H9 (cell line): Measurements from ENCODE around the gene ACAP3. TPM values are rescaled to one million over a fixed set of nuclear protein-coding genes. Genes with fewer than 3 reads are reported as not detected.

ENCODE experiments used
- DNase-seq: peaks from one replicate; pipeline ENCODE4 v3.0.0-alpha.2; 2017
- H2AFZ ChIP-seq: one replicate; pipeline ENCODE4 v1.6.1; 2013; ENCODE audit warnings: mild to moderate bottlenecking, low read length, control low read depth, moderate library complexity
- H2AK5ac ChIP-seq: 2 replicates; pipeline ENCODE4 v1.6.1; 2013; ENCODE audit warnings: low read length, control low read depth, mixed read lengths; ENCODE audit not compliant: insufficient read length
- H2BK120ac ChIP-seq: one replicate; pipeline ENCODE4 v1.6.1; 2013; ENCODE audit warnings: low read depth, mild to moderate bottlenecking, low read length, control low read depth, inconsistent platforms; ENCODE audit not compliant: poor library complexity, severe bottlenecking
- H2BK12ac ChIP-seq: 2 replicates; pipeline ENCODE4 v1.6.1; 2013; ENCODE audit warnings: low read length, control low read depth, mixed read lengths, low read depth; ENCODE audit not compliant: insufficient read length
- H2BK15ac ChIP-seq: 2 replicates; pipeline ENCODE4 v1.6.1; 2013; ENCODE audit warnings: low read depth, low read length, control low read depth
- H2BK20ac ChIP-seq: one replicate; pipeline ENCODE4 v1.6.1; 2013; ENCODE audit warnings: low read depth, mild to moderate bottlenecking, low read length, control low read depth, inconsistent platforms; ENCODE audit not compliant: poor library complexity, severe bottlenecking
- H2BK5ac ChIP-seq: 2 replicates; pipeline ENCODE4 v1.6.1; 2013; ENCODE audit warnings: low read length, control low read depth, mixed read lengths; ENCODE audit not compliant: insufficient read length
- H3K14ac ChIP-seq: 2 replicates; pipeline ENCODE4 v1.6.1; 2013; ENCODE audit warnings: low read length, control low read depth; ENCODE audit not compliant: insufficient read depth
- H3K18ac ChIP-seq: 2 replicates; pipeline ENCODE4 v1.6.1; 2013; ENCODE audit warnings: low read depth, mild to moderate bottlenecking, mixed read lengths, low read length, control low read depth; ENCODE audit not compliant: insufficient read length
- H3K23ac ChIP-seq: 2 replicates; pipeline ENCODE4 v1.6.1; 2013; ENCODE audit warnings: low read length, control low read depth, mixed read lengths, low read depth; ENCODE audit not compliant: insufficient read length
- H3K23me2 ChIP-seq: 2 replicates; pipeline ENCODE4 v1.6.1; 2013; ENCODE audit warnings: low read depth, mild to moderate bottlenecking, mixed read lengths, low read length, control low read depth; ENCODE audit not compliant: insufficient read length, poor library complexity, severe bottlenecking
- H3K27ac ChIP-seq: 2 replicates; pipeline ENCODE4 v1.5.1; 2013; ENCODE audit warnings: low read length, control low read depth, mixed read lengths, low read depth; ENCODE audit not compliant: insufficient read length
- H3K27me3 ChIP-seq: 2 replicates; pipeline ENCODE4 v1.6.1; 2013; ENCODE audit warnings: low read length, control low read depth, inconsistent platforms; ENCODE audit not compliant: insufficient read depth
- H3K4ac ChIP-seq: 2 replicates; pipeline ENCODE4 v1.6.1; 2013; ENCODE audit warnings: low read depth, mild to moderate bottlenecking, control low read depth, inconsistent platforms, low read length, moderate library complexity
- H3K4me1 ChIP-seq: 2 replicates; pipeline ENCODE4 v1.6.1; 2013; ENCODE audit warnings: low read length, control low read depth, inconsistent platforms; ENCODE audit not compliant: insufficient read depth
- H3K4me2 ChIP-seq: 2 replicates; pipeline ENCODE4 v1.6.1; 2013; ENCODE audit warnings: low read length, control low read depth, mixed read lengths; ENCODE audit not compliant: insufficient read length, insufficient read depth
- H3K56ac ChIP-seq: 2 replicates; pipeline ENCODE4 v1.6.1; 2013; ENCODE audit warnings: low read depth, mild to moderate bottlenecking, mixed read lengths, low read length, control low read depth; ENCODE audit not compliant: insufficient read length
- H3K79me1 ChIP-seq: 2 replicates; pipeline ENCODE4 v1.6.1; 2013; ENCODE audit warnings: low read depth, mild to moderate bottlenecking, moderate library complexity, low read length, control low read depth, inconsistent platforms; ENCODE audit not compliant: insufficient read depth, poor library complexity, severe bottlenecking
- H3K79me2 ChIP-seq: 2 replicates; pipeline ENCODE4 v1.6.1; 2013; ENCODE audit warnings: low read length, control low read depth, inconsistent platforms; ENCODE audit not compliant: insufficient read depth
- H3K9ac ChIP-seq: 2 replicates; pipeline ENCODE4 v1.6.1; 2013; ENCODE audit warnings: low read length, control low read depth, mixed read lengths; ENCODE audit not compliant: insufficient read length; ENCODE audit errors: extremely low read depth
- H3K9me3 ChIP-seq: one replicate; pipeline ENCODE4 v1.6.1; 2013; ENCODE audit warnings: low read depth, low read length, inconsistent platforms; ENCODE audit not compliant: control insufficient read depth
- H3T11ph ChIP-seq: one replicate; pipeline ENCODE4 v1.6.1; 2013; ENCODE audit warnings: mild to moderate bottlenecking, low read length, control low read depth, inconsistent platforms
- H4K20me1 ChIP-seq: one replicate; pipeline ENCODE4 v1.6.1; 2013; ENCODE audit not compliant: control insufficient read depth, insufficient read length, insufficient read depth
- H4K5ac ChIP-seq: 2 replicates; pipeline ENCODE4 v1.6.1; 2013; ENCODE audit warnings: low read depth, mild to moderate bottlenecking, mixed read lengths, low read length, control low read depth; ENCODE audit not compliant: insufficient read length
- H4K8ac ChIP-seq: replicated peaks from 2 replicates; pipeline ENCODE4 v1.6.1; 2013; ENCODE audit warnings: low read length, control low read depth, mixed read lengths, low read depth; ENCODE audit not compliant: insufficient read length
- H4K91ac ChIP-seq: 2 replicates; pipeline ENCODE4 v1.6.1; 2013; ENCODE audit warnings: low read depth, mild to moderate bottlenecking, moderate library complexity, mixed read lengths, low read length, control low read depth; ENCODE audit not compliant: insufficient read length
- H3K27ac Mint-ChIP-seq, 3 experiments: 2 replicates in 2 of 3; 3 replicates in 1 of 3; pipeline ENCODE4 v1.8.0; 2020 to 2021; ENCODE audit warnings: mixed read lengths in 3 of 3, mild to moderate bottlenecking in 1 of 3, moderate library complexity in 1 of 3
- H3K27me3 Mint-ChIP-seq: 2 replicates; pipeline ENCODE4 v1.8.0; 2021; ENCODE audit warnings: low read depth, mild to moderate bottlenecking, moderate library complexity, mixed read lengths
- H3K36me3 Mint-ChIP-seq, 3 experiments: 2 replicates in 2 of 3; 3 replicates in 1 of 3; pipeline ENCODE4 v1.8.0; 2020 to 2021; ENCODE audit warnings: low read depth in 3 of 3, mixed read lengths in 3 of 3; ENCODE audit not compliant: insufficient read depth in 1 of 3
- H3K4me1 Mint-ChIP-seq, 2 experiments: 2 replicates each; pipeline ENCODE4 v1.8.0; 2020; ENCODE audit warnings: mixed read lengths in 2 of 2
- H3K4me3 Mint-ChIP-seq, 2 experiments: 2 replicates in 1 of 2; 3 replicates in 1 of 2; pipeline ENCODE4 v1.8.0; 2020 to 2021; ENCODE audit warnings: mild to moderate bottlenecking in 2 of 2, mixed read lengths in 2 of 2, moderate library complexity in 1 of 2
- H3K9me3 Mint-ChIP-seq, 2 experiments: 2 replicates in 1 of 2; 3 replicates in 1 of 2; pipeline ENCODE4 v1.8.0; 2020; ENCODE audit warnings: mild to moderate bottlenecking in 2 of 2, mixed read lengths in 2 of 2, moderate library complexity in 1 of 2
- WGBS: extraction: QIAGEN DNeasy Blood & Tissue Kit; methylation state at CpG from one replicate; pipeline ENCODE4 v1.1.7; 2013; ENCODE audit warnings: missing lambda C conversion rate, low lambda C conversion rate, mixed read lengths; ENCODE audit not compliant: insufficient read length; ENCODE audit errors: extremely low coverage; 5-methylcytosine and 5-hydroxymethylcytosine counted together
- total RNA-seq: library from RNA; stranded (reverse); gene quantifications from 2 replicates; pipeline ENCODE4 v1.2.1, GENCODE V29; 2021
- TF ChIP-seq, protein P1 (sequence below): fragments of 200-600 bp; sonication (generic); conservative IDR thresholded peaks from 3 replicates; pipeline ENCODE4 v1.8.0; 2021; ENCODE audit warnings: antibody characterized with exemption, mild to moderate bottlenecking

ACAP3 gene
- total RNA-seq, 1 experiment from 2014 or later, result 41.4 TPM

DNA sequence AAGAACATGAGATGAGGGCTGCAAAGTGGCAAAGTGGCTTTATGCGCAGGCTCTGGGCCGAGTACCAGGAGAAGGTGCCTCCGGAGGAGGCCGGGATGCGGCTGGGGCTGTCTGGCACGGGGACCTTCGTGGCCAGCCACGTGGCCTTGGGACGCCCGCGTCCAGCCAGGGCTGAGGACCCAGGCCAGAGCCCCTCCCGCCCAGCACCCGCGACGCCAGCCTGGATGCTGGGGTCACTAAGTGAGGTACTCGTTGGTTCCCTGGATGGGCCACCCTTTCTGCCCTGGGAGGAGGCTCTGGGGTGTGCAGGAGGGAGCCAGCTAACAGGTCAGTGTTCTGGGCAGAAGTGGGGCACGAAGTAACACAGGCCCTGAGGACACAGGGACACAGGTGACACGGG lies 14.9 kb downstream of the ACAP3 start:
- Histone ChIP-seq H3K23ac (no peak overlapping the region), H3K18ac (no peak overlapping the region), H3K79me1 (no peaks in the 10 kb centered on the region), H4K5ac (no peak overlapping the region), H2BK15ac (no peak overlapping the region), H2AFZ (no peak overlapping the region), H2AK5ac (no peak overlapping the region), H3K56ac (no peak overlapping the region), H3K14ac (no peak overlapping the region), H3K9ac (no peak overlapping the region), H3T11ph (no peak overlapping the region), H3K4me1 (no peaks in the 10 kb centered on the region), H2BK120ac (no peak overlapping the region), H3K27ac (no peak overlapping the region), H2BK20ac (no peak overlapping the region), H3K27me3 (no peaks in the 10 kb centered on the region), H3K4me2 (no peak overlapping the region), H3K79me2 (no peaks in the 10 kb centered on the region), H3K4ac (no peak overlapping the region), H3K23me2 (peaks cover 4% of the 10 kb centered on the region), H3K9me3 (no peaks in the 10 kb centered on the region), H4K8ac (no peak overlapping the region), H4K20me1 (no peaks in the 10 kb centered on the region), H4K91ac (no peak overlapping the region), H2BK12ac (no peak overlapping the region), H2BK5ac (no peak overlapping the region)
- no peak for DNase-seq
- H3K27me3 Mint-ChIP-seq, result peaks cover 2% of the 10 kb centered on the region
- peaks cover 0 to 9% of the 10 kb centered on the region in 2 experiments; a peak in 2 of 4 replicates for H3K4me1 Mint-ChIP-seq
- peaks cover 2 to 10% of the 10 kb centered on the region in 2 experiments; a peak in 2 of 5 replicates for H3K9me3 Mint-ChIP-seq
- H3K36me3 Mint-ChIP-seq, result no peaks in the 10 kb centered on the region
- H3K27ac Mint-ChIP-seq, result no peak overlapping the region
- no peak overlapping the region for H3K4me3 Mint-ChIP-seq
- no CpG with 5 or more reads among the region's 18 CpGs for WGBS
- TF ChIP-seq, protein P1, sequence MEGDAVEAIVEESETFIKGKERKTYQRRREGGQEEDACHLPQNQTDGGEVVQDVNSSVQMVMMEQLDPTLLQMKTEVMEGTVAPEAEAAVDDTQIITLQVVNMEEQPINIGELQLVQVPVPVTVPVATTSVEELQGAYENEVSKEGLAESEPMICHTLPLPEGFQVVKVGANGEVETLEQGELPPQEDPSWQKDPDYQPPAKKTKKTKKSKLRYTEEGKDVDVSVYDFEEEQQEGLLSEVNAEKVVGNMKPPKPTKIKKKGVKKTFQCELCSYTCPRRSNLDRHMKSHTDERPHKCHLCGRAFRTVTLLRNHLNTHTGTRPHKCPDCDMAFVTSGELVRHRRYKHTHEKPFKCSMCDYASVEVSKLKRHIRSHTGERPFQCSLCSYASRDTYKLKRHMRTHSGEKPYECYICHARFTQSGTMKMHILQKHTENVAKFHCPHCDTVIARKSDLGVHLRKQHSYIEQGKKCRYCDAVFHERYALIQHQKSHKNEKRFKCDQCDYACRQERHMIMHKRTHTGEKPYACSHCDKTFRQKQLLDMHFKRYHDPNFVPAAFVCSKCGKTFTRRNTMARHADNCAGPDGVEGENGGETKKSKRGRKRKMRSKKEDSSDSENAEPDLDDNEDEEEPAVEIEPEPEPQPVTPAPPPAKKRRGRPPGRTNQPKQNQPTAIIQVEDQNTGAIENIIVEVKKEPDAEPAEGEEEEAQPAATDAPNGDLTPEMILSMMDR, result no peak
